Stimulated activated CD8-positive, alpha-beta memory T cell treated with anti-CD3 and anti-CD28 coated beads, Interleukin-7, amount 100 ng/mL, for 24 hours (primary cell): ENCODE results near the gene DLK1.

Source experiments
- DNase-seq: peaks from one replicate; pipeline ENCODE4 v3.0.0-alpha.2; 2020; ENCODE audit warnings: low read depth

The DLK1 gene

GRCh38 chr14:100734031-100734990 is 7.6 kb downstream of the DLK1 start:
- no peak for DNase-seq

GRCh38 chr14:100735271-100735670 is 8.6 kb downstream of the DLK1 start:
- DNase-seq = no peak

- DNase-seq = no peak
Observed at GRCh38 chr14:100736269-100737180, 9.8 kb downstream of the DLK1 start.

- no peak for DNase-seq
Observed at GRCh38 chr14:100737526-100737925, 10.8 kb downstream of the DLK1 start.

GRCh38 chr14:100738269-100738691 is 11.6 kb downstream of the DLK1 start:
- DNase-seq = no peak

GRCh38 chr14:100738704-100739131 is 12.0 kb downstream of the DLK1 start:
- DNase-seq = no peak

GRCh38 chr14:100739306-100739705 is 12.6 kb downstream of the DLK1 start:
- DNase-seq = no peak

- no peak for DNase-seq
Observed at GRCh38 chr14:100740196-100740825, 13.6 kb downstream of the DLK1 start.

- DNase-seq = no peak
Observed at GRCh38 chr14:100740929-100741328, 14.2 kb downstream of the DLK1 start.

- DNase-seq = no peak
Observed at GRCh38 chr14:100741966-100742365, 15.3 kb downstream of the DLK1 start.

- DNase-seq = no peak
Observed at GRCh38 chr14:100746326-100746725, 19.6 kb downstream of the DLK1 start.

- DNase-seq = no peak
Observed at GRCh38 chr14:100747021-100747586, 20.4 kb downstream of the DLK1 start.

GRCh38 chr14:100747736-100748135 is 21.0 kb downstream of the DLK1 start:
- DNase-seq = no peak

- DNase-seq = no peak
Observed at GRCh38 chr14:100748403-100748802, 21.7 kb downstream of the DLK1 start.

GRCh38 chr14:100748944-100749343 is 22.3 kb downstream of the DLK1 start:
- DNase-seq = no peak

GRCh38 chr14:100749967-100750597 is 23.4 kb downstream of the DLK1 start:
- DNase-seq = no peak

GRCh38 chr14:100750762-100751699 is 24.3 kb downstream of the DLK1 start:
- DNase-seq = no peak

GRCh38 chr14:100754020-100754419 is 27.3 kb downstream of the DLK1 start:
- DNase-seq = no peak

GRCh38 chr14:100755649-100756048 is 29.0 kb downstream of the DLK1 start:
- DNase-seq = no peak

- no peak for DNase-seq
Observed at GRCh38 chr14:100761481-100761880, 34.8 kb downstream of the DLK1 start.
